Measurements from ENCODE around the gene MIEF1.

MIEF1 gene

DNA sequence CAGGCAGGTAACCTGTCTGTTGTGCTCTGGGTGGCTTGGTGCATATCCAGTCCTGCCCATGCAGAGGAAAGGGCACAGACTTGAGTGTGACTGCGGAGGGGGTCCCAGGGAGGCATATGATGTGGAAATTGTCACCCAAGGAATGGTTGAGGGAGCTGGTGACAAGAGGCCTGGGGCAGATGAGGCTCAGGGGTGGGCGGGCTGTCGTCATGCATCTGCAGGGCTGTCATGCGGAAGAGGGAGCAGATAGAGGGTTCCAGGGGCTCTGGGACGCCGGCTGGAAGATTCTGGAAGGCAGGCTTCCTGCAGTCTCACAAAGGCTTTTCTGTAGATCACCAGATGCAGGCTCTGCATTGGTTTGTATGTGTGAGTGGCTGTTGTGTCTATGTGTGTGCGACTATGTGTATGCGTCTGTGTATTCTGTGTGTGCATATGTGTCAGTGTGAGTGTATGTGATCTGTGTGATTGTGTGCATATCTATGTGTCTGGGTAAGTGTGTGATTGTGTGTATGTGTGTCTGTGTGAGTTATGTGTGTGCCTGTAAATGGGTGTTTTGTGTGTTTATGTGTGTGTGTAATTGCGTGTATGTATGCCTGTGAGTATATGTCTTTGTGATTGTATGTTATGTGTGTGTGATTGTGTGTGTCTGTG is 60.9 kb downstream of the MIEF1 start:
- DNase-seq, result no peak

GRCh38 chr22:39563571-39564428 is 61.7 kb downstream of the MIEF1 start:
- no peak for DNase-seq

- DNase-seq, result no peak
Observed at GRCh38 chr22:39565414-39565944, 63.4 kb downstream of the MIEF1 start.

- DNase-seq, result no peak
Observed at GRCh38 chr22:39567135-39567946, 65.3 kb downstream of the MIEF1 start.

Data from fibroblast of skin of abdomen (primary cell).